SK-N-SH treated with all-trans-retinoic acid at 6 μM for 48 hours (cell line): ENCODE data around the gene SLC17A9.
"Not testable (repeated sequence)": the region's sequence is repeated elsewhere in the genome, so short reads cannot be mapped to it uniquely, and the experiment has no call there.

Experiments used
- PATZ1 ChIP-seq: fragments of 250-450 bp; sonication (Bioruptor Pico); IDR thresholded peaks from 2 replicates; pipeline ENCODE4 v1.8.0; 2020; ENCODE audit warnings: mild to moderate bottlenecking, moderate library complexity, borderline replicate concordance
- POU6F1 ChIP-seq: fragments of 250-450 bp; sonication (Bioruptor Pico); IDR thresholded peaks from 2 replicates; pipeline ENCODE4 v1.8.0; 2021; ENCODE audit warnings: low read depth, mild to moderate bottlenecking, moderate library complexity, borderline replicate concordance
- ZFP30 ChIP-seq: fragments of 450-650 bp; formaldehyde crosslinking; IDR thresholded peaks from 2 replicates; pipeline ENCODE4 v1.5.0; 2022; ENCODE audit warnings: mild to moderate bottlenecking, moderate library complexity
- ZNF8 ChIP-seq: fragments of 450-650 bp; formaldehyde crosslinking; IDR thresholded peaks from 2 replicates; pipeline ENCODE4 v1.5.0; 2020; ENCODE audit warnings: mild to moderate bottlenecking, moderate library complexity

GRCh38 chr20:62960446-62961309 is 8.2 kb downstream of the SLC17A9 start:
- not testable (repeated sequence) for TF ChIP-seq ZNF8, ZFP30, PATZ1, POU6F1 (CRISPR knock-in tag)
